Left ventricle myocardium superior (tissue), 1 donor: ENCODE data around the gene VPS8. TPM values are rescaled to one million over a fixed set of nuclear protein-coding genes. Genes with fewer than 3 reads are reported as not detected.

ENCODE experiments used
- ATAC-seq: fragments of 200-7000 bp; cut with Tn5 transposase; one replicate; pipeline ENCODE4 v1.9.1; 2020; ENCODE audit warnings: mild to moderate bottlenecking, moderate library complexity
- DNase-seq: peaks from one replicate; pipeline ENCODE4 v3.0.0-alpha.2; 2020
- intact Hi-C: fragments of 100-400 bp; cut with micrococcal nuclease; formaldehyde crosslinking; loops from one replicate; pipeline ENCODE4 v1.11.0; 2022
- total RNA-seq: library from RNA; stranded (reverse); fragmentation: NEBNext Ultra II Directional; extraction: Animal tissue kit (Norgen Biotek cat#: 25700); gene quantifications from one replicate; pipeline ENCODE4 v1.2.1, GENCODE V29; 2021
- donor health status: DM: no; HTN: yes; CAD: no; lungs with severe emphysema.

VPS8 gene
- total RNA-seq, 1 donor from 2014 or later: 60.1 TPM

- ATAC-seq: no peak
- no peak for DNase-seq
- intact Hi-C loops: no loop called here
Measured at GRCh38 chr3:184781801-184782200, 30.2 kb upstream of the VPS8 start.

- ATAC-seq: no peak
Measured at GRCh38 chr3:184783319-184783718, 28.6 kb upstream of the VPS8 start.

GRCh38 chr3:184784731-184785500, 27.1 kb upstream of the VPS8 start:
- no peak for DNase-seq
- intact Hi-C loops: no loop called here
- ATAC-seq: no peak

More at GRCh38 chr3:184783319-184783718, 28.6 kb upstream of the VPS8 start:
- DNase-seq: no peak
- intact Hi-C loops: no loop called here

GRCh38 chr3:184785890-184786279, 26.1 kb upstream of the VPS8 start:
- intact Hi-C loops: no loop called here
- peak; percentile 53 for ATAC-seq
- no peak for DNase-seq

- intact Hi-C loops: no loop called here
- peak; percentile 86 for ATAC-seq
Measured at GRCh38 chr3:184786280-184786941, 25.6 kb upstream of the VPS8 start.

GRCh38 chr3:184788751-184789150, 23.2 kb upstream of the VPS8 start:
- ATAC-seq (no peak), DNase-seq (no peak)
- intact Hi-C loops: no loop called here

More at GRCh38 chr3:184786280-184786941, 25.6 kb upstream of the VPS8 start:
- peak; percentile 63 for DNase-seq

GRCh38 chr3:184789314-184789998, 22.5 kb upstream of the VPS8 start:
- intact Hi-C loops: no loop called here
- ATAC-seq (no peak), DNase-seq (no peak)

GRCh38 chr3:184791171-184791570, 20.8 kb upstream of the VPS8 start:
- ATAC-seq (no peak), DNase-seq (no peak)
- intact Hi-C loops: no loop called here

- ATAC-seq: no peak
- DNase-seq: no peak
Measured at GRCh38 chr3:184795522-184796190, 16.3 kb upstream of the VPS8 start.

GRCh38 chr3:184796551-184796950, 15.4 kb upstream of the VPS8 start:
- intact Hi-C loops: no loop called here
- ATAC-seq (peak; percentile 25), DNase-seq (no peak)

More at GRCh38 chr3:184795522-184796190, 16.3 kb upstream of the VPS8 start:
- intact Hi-C loops: no loop called here

GRCh38 chr3:184796954-184797353, 15.0 kb upstream of the VPS8 start:
- intact Hi-C loops: no loop called here
- ATAC-seq: no peak
- DNase-seq: no peak

- no peak for ATAC-seq
- DNase-seq: no peak
- intact Hi-C loops: no loop called here
Measured at GRCh38 chr3:184798120-184798519, 13.8 kb upstream of the VPS8 start.

GRCh38 chr3:184800349-184800930, 11.5 kb upstream of the VPS8 start:
- intact Hi-C loops: no loop called here
- ATAC-seq (no peak), DNase-seq (no peak)

GRCh38 chr3:184801241-184801785, 10.7 kb upstream of the VPS8 start:
- DNase-seq: no peak
- no peak for ATAC-seq
- intact Hi-C loops: no loop called here

- DNase-seq: no peak
- intact Hi-C loops: no loop called here
- no peak for ATAC-seq
Measured at GRCh38 chr3:184802150-184802549, 9.8 kb upstream of the VPS8 start.

GRCh38 chr3:184804801-184805200, 7.2 kb upstream of the VPS8 start:
- no peak for ATAC-seq
- intact Hi-C loops: no loop called here
- no peak for DNase-seq

- DNase-seq (no peak), ATAC-seq (peak; percentile 58)
- intact Hi-C loops: no loop called here
Measured at GRCh38 chr3:184805351-184806038, 6.5 kb upstream of the VPS8 start.

GRCh38 chr3:184806567-184807271, 5.2 kb upstream of the VPS8 start:
- ATAC-seq (peak; percentile 70), DNase-seq (no peak)
- intact Hi-C loops: no loop called here
